ENCODE measurements around the gene ALG13. TPM values are rescaled to one million over a fixed set of nuclear protein-coding genes. Genes with fewer than 3 reads are reported as not detected.
"Not testable (repeated sequence)": the region's sequence is repeated elsewhere in the genome, so short reads cannot be mapped to it uniquely, and the experiment has no call there.

ALG13 gene
- total and polyA plus RNA-seq, 5 experiments from 2014 or later, result 40.6 to 110 (median 51.4) TPM

GRCh38 chrX:111784667-111785066, 103.7 kb downstream of the ALG13 start:
- Mint-ChIP-seq H3K4me3 (no peak overlapping the region), H3K36me3 (peaks cover 6 to 21% (median 18%) of the 10 kb centered on the region in 3 donors), H3K27ac (no peak overlapping the region), H3K4me1 (no peaks in the 10 kb centered on the region), H3K27me3 (no peaks in the 10 kb centered on the region), H3K9me3 (peaks cover 0 to 43% (median 7%) of the 10 kb centered on the region in 9 donors)
- DNase-seq, result no peak
- POLR2A ChIA-PET, result no interaction called here
- ATAC-seq, result no peak

GRCh38 chrX:111790054-111790453, 109.1 kb downstream of the ALG13 start:
- DNase-seq, H3K4me3 Mint-ChIP-seq, ATAC-seq, H3K27me3 Mint-ChIP-seq, H3K27ac Mint-ChIP-seq, H3K4me1 Mint-ChIP-seq, POLR2A ChIA-PET: not testable (repeated sequence)
- H3K9me3 Mint-ChIP-seq, result peaks cover 0 to 75% (median 7%) of the 10 kb centered on the region in 9 donors
- H3K36me3 Mint-ChIP-seq, result peaks cover 0 to 13% (median 0%) of the 10 kb centered on the region in 3 donors

Other genes with a start within 250 kb of the ALG13 start
- not detected for gene SERTM2, start 169.5 kb upstream of the ALG13 start, total RNA-seq
- not detected for gene SERTM2, start 169.5 kb upstream of the ALG13 start, polyA plus RNA-seq
- not detected for gene TRPC5OS, start 195.0 kb downstream of the ALG13 start, total RNA-seq
- not detected for gene TRPC5OS, start 195.0 kb downstream of the ALG13 start, polyA plus RNA-seq

All from naive thymus-derived CD8-positive, alpha-beta T cell (primary cell).